GM19438 (cell line): Measurements from ENCODE around the gene CTNNA1.
"Not testable (repeated sequence)": the region's sequence is repeated elsewhere in the genome, so short reads cannot be mapped to it uniquely, and the experiment has no call there.

Source experiments
- ATAC-seq: cut with Tn5 transposase; IDR thresholded peaks from one replicate; pipeline ENCODE4 v1.9.1; 2021; ENCODE audit warnings: low read depth; ENCODE audit not compliant: unreplicated experiment

Gene CTNNA1, protein sequence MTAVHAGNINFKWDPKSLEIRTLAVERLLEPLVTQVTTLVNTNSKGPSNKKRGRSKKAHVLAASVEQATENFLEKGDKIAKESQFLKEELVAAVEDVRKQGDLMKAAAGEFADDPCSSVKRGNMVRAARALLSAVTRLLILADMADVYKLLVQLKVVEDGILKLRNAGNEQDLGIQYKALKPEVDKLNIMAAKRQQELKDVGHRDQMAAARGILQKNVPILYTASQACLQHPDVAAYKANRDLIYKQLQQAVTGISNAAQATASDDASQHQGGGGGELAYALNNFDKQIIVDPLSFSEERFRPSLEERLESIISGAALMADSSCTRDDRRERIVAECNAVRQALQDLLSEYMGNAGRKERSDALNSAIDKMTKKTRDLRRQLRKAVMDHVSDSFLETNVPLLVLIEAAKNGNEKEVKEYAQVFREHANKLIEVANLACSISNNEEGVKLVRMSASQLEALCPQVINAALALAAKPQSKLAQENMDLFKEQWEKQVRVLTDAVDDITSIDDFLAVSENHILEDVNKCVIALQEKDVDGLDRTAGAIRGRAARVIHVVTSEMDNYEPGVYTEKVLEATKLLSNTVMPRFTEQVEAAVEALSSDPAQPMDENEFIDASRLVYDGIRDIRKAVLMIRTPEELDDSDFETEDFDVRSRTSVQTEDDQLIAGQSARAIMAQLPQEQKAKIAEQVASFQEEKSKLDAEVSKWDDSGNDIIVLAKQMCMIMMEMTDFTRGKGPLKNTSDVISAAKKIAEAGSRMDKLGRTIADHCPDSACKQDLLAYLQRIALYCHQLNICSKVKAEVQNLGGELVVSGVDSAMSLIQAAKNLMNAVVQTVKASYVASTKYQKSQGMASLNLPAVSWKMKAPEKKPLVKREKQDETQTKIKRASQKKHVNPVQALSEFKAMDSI

DNA sequence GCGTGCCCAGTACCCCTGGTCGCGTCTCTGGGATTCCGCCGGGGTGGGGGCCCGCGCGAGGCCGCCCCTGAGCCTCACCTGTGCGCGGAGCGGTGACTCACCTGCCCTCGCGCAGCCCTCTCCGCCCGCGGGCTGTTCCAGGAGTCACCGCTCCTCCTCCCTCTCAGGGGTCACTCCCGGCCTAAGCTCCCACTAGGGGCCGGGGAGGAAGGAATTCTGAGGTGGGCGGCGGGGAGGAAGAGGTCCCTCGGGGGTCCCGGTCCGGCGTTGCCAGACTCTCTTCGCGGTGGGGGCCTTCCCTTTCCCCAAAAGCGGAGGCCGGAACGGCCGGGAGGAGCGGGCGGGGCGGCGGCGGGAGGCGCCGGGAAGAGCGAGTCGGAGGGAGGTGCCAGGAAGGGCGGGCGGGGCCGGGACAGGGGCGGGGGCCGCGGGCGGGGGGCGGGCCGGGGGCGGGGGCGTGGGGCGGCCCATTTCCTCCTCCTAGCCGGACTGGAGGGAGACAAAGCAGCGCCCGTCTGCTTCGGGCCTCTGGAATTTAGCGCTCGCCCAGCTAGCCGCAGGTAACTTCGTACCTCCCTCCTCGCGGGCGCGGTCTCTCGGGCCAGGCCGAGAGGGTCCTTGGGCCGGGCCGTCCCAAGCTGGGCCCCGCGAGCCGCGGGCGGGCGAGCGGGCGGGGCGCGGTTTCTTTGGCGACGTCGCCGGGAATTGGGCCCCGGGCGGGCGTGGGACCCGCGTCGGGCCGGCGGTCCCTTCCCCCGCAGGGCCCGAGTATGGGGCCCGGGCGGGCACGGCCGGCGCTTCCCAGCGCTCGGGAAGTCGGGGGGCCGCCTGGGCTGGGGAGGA lies at the start of gene CTNNA1:
Gene CTNNA1 (plus strand): TSS at position 475 of the 843 bp plus-strand sequence. CDS start 28,500 bp downstream, outside the sequence.
- peak; percentile 45 for ATAC-seq

DNA sequence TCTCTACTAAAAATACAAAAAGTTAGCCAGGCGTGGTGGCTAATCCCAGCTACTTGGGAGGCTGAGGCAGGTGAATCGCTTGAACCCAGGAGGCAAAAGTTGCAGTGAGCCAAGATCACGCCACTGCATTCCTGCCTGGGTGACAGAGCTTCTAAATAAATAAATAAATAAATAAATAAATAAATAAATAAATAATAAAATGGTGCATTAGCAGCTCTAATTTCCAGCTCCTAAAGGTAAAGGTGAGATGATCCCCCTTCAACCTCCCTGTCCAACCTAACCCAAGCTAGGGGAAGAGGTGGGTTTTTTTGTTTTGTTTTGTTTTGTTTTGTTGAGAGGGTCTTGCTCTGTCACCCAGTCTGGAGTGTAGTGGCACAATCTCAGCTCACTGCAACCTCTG lies 49.4 kb upstream of the CTNNA1 start:
- ATAC-seq, result not testable (repeated sequence)

GRCh38 chr5:138705007-138705406 lies 48.2 kb upstream of the CTNNA1 start:
- ATAC-seq, result no peak

DNA sequence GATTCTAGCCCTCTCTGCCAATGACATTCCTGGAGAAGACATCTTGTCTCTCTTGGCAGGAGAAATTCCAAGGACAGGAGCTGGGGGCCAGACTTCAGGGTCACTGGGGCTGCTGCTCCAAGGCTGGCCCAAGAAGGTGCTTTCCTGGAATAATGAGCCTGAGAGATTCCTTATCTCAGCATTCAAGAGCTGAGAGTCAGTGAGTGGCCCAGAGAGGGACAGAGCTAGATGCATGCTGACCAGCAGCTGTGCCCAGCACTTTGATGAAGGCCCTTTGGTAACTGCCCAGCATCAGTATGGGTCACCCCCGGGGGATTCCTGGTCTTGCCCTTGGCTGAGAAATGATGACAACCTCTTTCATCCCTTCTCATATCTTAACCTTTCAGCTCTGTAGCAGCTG lies 47.7 kb upstream of the CTNNA1 start:
- ATAC-seq, result no peak

GRCh38 chr5:138706655-138707480 lies 46.4 kb upstream of the CTNNA1 start:
- no peak for ATAC-seq

DNA sequence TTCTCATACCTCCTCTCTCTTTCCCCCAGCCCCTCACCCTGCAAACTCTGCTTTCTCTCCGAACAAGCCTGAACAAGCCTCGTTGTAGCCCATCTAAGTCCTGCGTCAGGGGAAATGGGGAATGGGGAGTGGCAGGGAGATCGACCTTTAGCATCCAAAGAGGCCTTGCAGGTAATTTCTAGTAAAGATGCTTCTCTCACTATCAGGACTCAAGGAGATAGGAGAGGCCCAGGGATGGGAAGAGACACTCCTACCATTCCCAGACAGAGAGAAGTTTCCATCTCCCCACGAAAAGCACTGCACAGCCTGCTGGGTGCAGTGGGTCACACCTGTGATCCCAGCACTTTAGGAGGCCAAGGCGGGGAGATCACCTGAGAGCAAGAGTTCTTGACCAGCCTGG lies 44.4 kb upstream of the CTNNA1 start:
- no peak for ATAC-seq

DNA sequence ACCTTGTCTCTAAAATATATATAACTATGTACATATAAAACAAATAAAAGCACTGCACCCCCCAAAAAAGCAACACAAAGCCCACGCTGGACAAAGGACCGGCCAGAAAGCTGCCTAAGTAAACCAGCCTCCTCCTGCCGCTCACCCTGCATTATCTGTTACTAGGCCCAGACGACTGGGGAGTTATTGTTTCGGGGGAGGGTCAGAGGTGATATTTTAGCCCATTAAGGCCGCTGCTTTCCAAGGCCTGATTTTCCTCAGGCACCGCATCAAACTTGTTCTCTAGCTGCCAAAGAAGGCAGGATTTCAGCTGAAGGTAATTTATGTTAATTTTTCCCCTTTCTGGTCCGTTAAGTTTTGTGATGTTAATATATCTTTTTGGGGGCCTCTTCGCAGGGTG lies 44.0 kb upstream of the CTNNA1 start:
- ATAC-seq, result no peak

- ATAC-seq, result no peak
Measured at GRCh38 chr5:138711087-138711486, 42.1 kb upstream of the CTNNA1 start.

DNA sequence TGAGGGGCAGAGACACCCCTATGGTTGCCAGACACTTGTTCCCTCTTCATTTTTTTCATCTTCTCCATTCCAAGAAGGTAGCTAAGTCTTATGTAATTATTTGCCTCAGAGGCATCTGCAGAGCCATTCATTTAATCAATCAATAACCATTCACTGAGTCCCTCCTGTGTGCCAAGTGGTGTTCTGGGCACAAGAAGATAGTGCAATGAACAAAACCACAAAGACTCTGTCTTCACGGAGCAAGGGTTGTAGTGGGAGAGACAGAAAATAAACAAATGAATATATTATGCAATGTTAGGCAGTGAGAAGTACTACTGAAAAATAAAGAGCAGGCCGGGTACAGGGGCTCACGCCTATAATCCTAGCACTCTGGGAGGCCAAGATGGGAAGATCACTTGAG lies 41.4 kb upstream of the CTNNA1 start:
- ATAC-seq, result no peak

DNA sequence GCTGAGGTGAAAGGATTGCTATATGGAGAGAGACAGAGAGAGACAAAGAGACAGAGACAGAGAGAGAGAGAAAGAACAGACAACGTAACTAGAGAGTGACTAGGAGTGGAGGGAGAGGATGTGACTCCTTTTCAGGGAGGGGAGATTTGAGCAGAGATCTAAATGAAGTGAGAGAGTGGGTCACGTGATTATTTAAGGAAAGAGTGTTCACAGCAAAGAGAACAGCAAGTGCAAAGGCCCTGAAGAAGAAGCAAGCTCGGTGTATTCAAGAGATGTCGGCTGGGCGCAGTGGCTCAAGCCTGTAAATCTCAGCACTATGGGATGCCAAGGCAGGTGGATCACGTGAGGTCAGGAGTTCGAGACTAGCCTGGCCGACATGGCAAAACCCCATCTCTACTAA lies 40.9 kb upstream of the CTNNA1 start:
- no peak for ATAC-seq

GRCh38 chr5:138712791-138713190 lies 40.4 kb upstream of the CTNNA1 start:
- ATAC-seq, result no peak

GRCh38 chr5:138713247-138713646 lies 40.0 kb upstream of the CTNNA1 start:
- no peak for ATAC-seq

- no peak for ATAC-seq
Measured at GRCh38 chr5:138714694-138715093, 38.5 kb upstream of the CTNNA1 start.

GRCh38 chr5:138715931-138716432 lies 37.2 kb upstream of the CTNNA1 start:
- ATAC-seq, result not testable (repeated sequence)

- no peak for ATAC-seq
Measured at GRCh38 chr5:138716456-138716924, 36.7 kb upstream of the CTNNA1 start.

DNA sequence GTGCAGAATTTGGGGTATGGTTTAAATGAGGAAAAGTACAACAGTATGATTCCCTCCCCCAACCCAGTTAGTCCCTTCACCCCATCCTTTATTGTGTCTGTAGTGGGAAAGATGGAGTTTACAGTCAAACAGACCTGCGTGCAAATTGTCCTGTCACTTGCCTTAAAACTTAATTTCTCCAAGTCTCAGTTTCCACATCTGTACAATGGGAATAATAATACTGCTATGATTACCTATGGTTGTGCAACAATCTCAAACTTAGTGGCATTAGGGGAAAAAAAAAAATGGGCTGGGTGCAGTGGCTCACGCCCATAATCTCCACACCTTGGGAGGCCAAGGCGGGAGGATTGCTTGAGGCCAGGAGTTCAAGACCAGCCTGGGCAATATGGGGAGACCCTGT lies 35.8 kb upstream of the CTNNA1 start:
- ATAC-seq, result no peak

GRCh38 chr5:138719811-138720210 lies 33.4 kb upstream of the CTNNA1 start:
- ATAC-seq, result no peak

DNA sequence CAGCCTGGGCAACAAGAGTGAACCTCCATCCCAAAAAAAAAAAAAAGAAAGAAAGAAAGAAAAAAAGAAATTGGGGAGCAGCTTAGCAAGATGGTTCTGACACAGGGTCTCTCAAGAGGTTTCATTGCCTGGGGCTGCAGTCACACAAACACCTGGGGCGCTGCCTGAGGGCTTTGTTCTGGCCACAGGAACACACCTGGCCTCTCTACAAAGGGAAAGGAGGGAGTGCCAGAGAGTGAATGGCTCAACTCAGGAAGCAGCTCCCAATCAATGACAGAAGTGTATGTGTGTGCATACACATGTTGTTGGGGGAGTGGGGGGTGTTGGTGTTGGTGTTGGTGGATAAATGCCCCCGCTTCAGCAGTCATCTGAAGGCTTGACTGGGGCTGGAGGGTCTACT lies 32.4 kb upstream of the CTNNA1 start:
- ATAC-seq, result no peak

DNA sequence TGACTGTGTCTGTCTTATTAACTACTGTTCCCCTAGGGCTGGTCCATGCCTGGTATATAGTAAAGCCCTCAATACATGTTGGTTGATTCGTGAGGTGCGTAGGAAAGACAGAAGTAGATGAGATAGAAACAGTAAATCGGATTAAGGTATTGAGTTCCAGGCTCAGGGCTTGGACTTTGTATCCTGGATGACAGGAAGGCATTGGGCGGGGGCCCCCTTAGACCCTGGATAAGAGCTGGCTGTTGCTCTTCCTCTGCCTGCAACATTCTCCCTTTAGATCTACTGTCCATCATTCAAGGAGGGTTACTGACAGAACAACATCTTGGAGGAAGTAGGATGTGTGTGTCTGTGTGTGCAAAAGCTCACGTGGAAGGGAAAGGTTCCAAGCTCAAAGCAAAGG lies 31.2 kb upstream of the CTNNA1 start:
- ATAC-seq, result no peak
